ENCODE results near the gene NPC1.

DNA sequence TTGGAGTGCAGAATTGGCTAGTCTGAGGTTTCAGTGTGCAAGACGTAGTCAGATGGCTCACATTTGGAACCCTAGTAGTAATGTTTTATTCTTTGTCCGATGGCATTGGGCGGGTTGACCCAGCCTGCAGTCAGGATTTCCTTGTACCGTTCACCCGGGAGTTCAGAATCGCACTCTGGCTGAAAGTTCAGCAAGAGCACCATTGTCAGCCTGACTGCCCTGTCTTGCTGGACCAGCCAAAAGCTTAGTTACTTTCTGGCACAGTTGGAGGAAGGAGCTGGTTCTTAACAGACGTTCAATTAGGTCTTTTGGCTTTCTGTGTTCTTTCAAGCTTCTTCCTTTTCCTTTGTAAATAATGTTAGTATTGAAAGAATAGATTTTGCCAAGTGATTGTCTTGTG is 64.4 kb downstream of the NPC1 start:
- TF ChIP-seq POLR2AphosphoS5 (IDR thresholded peaks at IDR 0.05) (no peak), CTCF (IDR thresholded peaks at IDR 0.05) (no peak), POLR2A (IDR thresholded peaks at IDR 0.05) (no peak)
